Hepatocyte (in vitro differentiated cells): ENCODE results near the gene SLC6A20.

Source experiments
- EZH2phosphoT487 ChIP-seq: fragments of 200-600 bp; sonication (generic); IDR thresholded peaks from one replicate; pipeline ENCODE4 v1.6.1; 2018; ENCODE audit warnings: antibody characterized with exemption, mild to moderate bottlenecking, low read depth, moderate library complexity; ENCODE audit not compliant: unreplicated experiment, severe bottlenecking
- TF ChIP-seq, protein P1 (sequence below): fragments of 200-600 bp; sonication (generic); IDR thresholded peaks from 2 replicates; pipeline ENCODE4 v1.5.1; 2016; ENCODE audit warnings: antibody characterized with exemption, mild to moderate bottlenecking; ENCODE audit not compliant: poor library complexity

DNA sequence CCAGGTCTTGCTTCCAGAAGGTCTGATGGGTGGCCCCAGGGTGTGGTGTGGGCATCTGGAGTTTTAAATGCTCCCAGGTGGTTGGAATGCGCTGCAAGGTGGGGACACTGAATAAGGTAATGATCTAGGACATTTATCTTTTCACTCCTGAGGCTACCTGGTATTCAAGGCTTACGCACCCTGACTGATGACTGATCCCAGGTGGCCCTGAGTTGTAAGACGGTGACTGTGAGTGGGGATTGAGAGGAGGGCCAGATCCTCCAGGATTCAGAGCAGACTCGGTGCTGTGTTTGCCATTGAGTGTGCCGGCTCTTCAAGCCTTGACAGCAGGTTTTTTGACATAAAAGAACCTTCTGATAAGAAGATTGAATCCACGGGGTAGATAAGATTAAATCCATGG, 40.3 kb downstream of the SLC6A20 start:
- no peak for TF ChIP-seq EZH2phosphoT487
- TF ChIP-seq, protein P1, sequence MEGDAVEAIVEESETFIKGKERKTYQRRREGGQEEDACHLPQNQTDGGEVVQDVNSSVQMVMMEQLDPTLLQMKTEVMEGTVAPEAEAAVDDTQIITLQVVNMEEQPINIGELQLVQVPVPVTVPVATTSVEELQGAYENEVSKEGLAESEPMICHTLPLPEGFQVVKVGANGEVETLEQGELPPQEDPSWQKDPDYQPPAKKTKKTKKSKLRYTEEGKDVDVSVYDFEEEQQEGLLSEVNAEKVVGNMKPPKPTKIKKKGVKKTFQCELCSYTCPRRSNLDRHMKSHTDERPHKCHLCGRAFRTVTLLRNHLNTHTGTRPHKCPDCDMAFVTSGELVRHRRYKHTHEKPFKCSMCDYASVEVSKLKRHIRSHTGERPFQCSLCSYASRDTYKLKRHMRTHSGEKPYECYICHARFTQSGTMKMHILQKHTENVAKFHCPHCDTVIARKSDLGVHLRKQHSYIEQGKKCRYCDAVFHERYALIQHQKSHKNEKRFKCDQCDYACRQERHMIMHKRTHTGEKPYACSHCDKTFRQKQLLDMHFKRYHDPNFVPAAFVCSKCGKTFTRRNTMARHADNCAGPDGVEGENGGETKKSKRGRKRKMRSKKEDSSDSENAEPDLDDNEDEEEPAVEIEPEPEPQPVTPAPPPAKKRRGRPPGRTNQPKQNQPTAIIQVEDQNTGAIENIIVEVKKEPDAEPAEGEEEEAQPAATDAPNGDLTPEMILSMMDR = no peak
